Islet precursor cell (in vitro differentiated cells): Measurements from ENCODE around the gene AMIGO1.
"Not testable (repeated sequence)": the region's sequence is repeated elsewhere in the genome, so short reads cannot be mapped to it uniquely, and the experiment has no call there.

ENCODE experiments used
- DNase-seq: peaks from one replicate; pipeline ENCODE4 v3.0.0-alpha.2; 2018

Gene AMIGO1

DNA sequence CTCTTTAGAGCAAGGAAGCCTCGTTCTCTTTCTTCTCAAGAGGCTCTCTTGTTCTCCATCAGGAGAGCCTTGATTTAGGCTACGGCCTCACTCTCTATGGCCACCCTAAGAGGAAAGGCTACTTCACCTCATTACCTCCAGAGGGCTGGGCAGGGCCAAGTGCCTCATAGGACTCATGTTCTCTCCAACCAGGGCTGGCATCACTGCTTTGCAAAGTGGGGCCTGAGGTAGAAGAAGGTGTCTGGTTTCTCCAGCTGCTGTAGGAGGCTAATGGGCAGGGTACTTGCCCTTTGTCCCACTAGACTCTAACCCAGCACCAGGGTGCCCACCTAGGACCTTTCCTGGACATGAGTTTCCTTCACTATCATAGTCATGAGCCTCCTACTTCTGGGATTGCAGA lies 27.9 kb downstream of the AMIGO1 start:
- no peak for DNase-seq

DNA sequence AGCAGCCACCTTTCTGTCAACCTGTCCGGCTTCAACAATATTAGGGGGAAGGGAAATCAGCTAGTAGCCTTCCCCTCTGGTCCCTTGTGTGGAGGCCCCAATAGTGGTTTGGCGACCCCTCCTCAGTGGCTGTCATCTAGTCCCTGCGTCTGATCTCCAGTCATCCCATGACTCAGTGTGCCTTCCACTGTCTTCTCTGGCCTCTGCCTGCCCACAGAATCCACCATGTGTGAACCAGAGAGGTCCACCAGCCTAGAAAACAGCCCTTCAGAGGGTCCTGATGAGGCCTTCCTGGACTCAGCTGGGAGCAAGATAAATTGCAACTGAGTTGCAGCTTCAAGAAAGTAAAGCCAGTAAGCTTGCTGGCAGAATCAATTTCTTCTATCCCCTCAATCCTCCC lies 29.6 kb downstream of the AMIGO1 start:
- no peak for DNase-seq

DNA sequence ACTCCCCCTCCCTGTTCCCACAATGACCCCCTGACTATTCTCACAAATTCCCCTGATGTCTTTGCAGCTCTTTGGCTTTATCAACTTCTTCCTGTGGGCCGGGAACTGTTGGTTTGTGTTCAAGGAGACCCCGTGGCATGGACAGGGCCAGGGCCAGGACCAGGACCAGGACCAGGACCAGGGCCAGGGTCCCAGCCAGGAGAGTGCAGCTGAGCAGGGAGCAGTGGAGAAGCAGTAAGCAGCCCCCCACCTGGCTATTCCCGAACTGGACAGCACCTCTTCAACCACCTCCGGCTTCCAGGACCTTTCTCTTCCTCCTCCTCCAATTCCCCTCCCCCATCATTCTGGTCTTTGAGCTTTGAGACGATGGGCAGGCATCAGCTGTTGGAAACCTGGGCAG lies 30.2 kb downstream of the AMIGO1 start:
- DNase-seq = peak; percentile 39

DNA sequence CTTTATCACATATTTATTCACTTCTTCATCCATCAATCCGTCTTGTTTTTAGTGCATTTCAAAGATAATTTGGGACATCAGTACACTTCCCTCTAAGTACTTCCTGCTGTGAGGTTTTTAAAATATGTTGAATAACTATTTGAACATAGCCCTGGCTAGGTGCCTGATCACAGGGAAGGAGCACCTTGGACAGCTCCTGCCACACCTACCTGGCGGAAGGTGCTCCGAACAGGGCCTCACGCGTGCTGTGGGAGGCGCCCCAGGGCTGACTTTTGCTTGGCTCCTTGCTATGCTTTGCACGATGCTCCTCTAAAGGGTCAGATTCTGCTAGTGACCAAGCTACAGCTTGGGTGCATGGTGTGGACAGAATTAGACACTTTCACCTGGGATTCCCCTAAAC lies 30.7 kb downstream of the AMIGO1 start:
- peak; percentile 73 for DNase-seq

DNA sequence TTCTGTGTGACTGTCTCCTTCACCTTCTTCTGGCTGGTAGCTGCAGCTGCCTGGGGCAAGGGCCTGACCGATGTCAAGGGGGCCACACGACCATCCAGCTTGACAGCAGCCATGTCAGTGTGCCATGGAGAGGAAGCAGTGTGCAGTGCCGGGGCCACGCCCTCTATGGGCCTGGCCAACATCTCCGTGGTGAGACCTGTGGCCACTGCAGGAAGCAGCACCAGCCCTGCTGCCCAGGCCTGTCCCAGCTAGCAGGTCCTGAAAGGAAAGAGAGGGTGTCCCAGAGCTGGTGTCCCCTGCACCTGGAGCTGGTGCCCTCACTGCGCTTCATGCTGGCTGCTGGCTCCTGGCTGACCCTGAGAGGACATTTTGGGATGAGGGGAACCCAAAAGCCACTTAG lies 31.7 kb downstream of the AMIGO1 start:
- peak; percentile 48 for DNase-seq

DNA sequence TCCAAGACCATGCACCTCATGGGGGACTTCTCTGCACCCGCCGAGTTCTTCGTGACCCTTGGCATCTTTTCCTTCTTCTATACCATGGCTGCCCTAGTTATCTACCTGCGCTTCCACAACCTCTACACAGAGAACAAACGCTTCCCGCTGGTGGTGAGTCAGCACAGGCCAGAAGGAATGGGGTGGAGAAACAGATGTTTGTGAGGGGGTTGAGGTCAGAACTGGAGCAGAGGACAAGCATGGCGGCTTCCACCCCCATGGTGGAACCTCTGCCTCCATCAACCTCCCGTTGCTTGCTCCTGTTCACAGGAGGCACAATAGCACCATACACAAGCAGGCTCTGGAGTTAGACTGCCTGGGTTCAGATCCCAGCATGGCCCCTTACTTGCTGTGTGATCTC lies 32.7 kb downstream of the AMIGO1 start:
- no peak for DNase-seq

DNA sequence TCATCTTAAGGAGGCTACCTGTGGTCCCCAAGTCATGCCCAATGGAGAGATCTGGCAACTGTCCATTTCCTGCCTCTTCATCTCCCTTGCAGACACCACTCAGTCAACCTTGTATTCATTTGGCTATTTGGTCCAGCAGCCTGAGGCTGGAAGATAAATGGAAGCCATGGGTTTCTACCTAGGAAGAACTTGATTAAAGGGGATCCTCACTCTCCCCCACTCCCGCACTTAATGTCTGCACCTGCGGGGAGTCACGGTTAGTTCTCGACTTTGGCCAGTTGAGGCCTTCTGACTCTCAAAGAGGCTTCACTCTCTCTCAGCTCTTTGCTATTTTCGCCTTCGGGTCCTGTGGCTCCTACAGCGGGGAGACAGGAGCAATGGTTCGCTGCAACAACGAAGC lies 34.3 kb downstream of the AMIGO1 start:
- DNase-seq = peak; percentile 23

DNA sequence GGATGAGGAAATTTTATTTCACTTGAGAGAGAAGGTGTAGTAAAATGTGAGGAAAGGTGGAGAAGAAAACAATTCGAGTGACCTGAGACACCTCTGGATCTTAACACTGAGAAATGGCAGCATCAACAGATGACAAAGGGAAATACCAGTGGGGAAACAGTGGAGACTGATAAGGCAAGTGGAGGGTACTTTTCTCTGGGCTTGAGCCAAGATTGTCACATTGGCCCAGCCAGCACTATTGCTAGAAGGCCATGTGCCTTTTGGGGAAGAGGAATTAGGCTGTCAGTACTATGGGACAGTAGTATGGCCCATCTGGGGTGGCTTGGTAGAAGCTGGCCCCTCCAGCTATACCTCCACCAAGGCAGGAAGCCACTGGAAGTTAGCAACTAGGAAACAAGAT lies 34.8 kb downstream of the AMIGO1 start:
- peak; percentile 24 for DNase-seq

DNA sequence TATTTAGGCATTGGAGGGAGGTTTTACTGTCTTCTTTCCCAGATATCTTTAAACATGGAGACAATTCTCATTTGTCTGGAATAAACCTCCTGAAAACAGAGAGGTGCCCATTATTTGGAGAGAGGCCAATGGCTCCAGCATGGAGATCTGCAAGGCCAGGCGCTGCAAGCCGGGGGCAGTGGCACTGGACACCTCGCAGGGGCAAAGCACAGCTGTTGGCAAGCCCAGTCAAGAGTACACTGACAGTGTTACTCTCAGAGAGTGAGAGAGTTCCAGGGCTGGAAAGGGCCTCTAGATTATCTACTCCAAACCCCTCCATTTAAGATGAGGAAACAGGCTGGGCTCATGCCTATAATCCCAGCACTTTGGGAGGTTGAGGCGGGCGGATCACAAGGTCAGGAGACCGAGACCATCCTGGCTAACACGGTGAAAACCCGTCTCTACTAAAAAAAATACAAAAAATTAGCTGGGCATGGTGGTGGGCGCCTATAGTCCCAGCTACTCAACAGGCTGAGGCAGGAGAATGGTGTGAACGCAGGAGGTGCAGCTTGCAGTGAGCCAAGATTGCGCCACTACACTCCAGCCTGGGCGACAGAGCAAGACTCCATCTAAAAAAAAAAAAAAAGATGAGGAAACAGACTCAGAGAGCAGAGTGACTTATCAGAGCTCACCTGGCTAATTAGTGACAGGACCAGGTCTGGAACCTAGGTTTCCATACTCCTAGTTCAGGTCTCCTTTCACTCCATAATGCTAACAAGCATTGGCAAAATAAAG lies 36.1 kb downstream of the AMIGO1 start:
- not testable (repeated sequence) for DNase-seq

DNA sequence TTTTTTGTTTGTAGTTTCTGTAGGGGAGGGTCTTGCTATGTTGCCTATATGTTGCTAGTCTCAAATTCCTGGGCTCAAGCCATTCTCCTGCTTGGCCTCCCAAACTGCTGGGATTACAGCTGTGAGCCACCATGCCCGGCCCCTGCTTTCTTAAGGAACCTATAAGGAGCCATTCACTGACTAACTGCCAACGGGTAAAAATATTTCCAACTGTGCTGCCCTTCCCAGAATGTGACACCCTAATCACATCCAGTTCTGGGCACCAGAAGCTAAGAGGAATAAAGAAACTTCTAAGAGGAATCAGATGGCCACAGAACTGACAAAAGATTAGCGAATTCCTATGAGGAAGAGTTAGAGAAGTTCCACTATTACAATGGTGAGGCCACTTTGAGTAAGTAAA lies 36.7 kb downstream of the AMIGO1 start:
- no peak for DNase-seq

DNA sequence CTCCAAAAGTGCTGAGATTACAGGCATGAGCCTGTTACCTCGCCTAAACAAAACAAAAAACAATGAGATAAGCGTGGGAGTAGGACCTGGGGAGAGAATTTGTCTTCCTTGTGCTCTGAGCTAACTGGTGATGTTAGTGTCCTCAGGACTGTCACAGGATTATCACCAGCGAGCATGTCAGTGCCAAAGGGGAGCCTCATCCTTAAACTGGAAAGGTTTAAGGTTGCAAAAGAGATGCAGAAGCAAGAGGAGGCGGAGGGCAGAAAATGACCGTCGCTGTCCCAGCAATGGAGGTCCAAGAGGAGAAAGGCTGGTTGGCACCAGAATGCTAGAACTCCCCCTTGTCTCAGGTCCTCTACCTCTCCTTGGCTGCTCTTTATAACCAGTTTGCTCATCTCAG lies 39.3 kb downstream of the AMIGO1 start:
- DNase-seq = no peak

DNA sequence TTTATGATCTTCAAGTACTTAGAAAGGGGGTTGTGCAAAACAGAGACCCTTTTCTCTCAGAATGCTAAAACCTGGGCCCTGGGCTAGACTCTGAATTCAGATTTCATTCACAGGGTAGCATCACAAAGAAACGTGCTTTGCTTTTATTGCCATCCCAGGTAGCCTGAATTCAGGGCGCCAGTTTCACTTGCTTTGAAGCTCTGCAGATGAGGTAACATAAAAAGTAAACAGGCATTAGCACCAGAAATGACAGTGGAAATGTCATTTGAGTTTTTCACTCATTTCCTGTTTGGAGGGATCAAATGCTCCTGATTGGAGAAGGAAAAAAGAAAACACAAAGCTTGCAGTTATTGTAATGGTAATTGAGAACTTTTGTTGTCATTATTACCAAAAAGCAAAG lies 40.6 kb downstream of the AMIGO1 start:
- DNase-seq = no peak

DNA sequence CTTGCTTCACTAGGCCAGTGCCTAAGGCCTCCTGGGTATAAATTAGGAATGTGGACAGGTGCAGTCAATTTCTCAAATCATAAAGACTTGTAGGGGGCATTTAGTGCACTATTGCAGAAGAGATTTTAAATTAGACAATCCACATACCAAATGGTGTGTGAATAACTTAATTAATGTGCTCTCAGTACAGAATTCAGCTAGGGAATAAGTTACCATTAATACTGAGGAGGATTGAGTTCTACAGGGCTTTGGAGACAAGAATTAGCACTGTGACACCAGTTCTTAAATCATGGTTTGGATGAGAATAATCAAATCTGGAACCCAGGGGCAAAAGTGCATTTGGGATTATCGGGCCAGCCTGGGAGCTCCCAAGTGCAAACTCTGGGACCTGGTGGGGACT lies 41.5 kb downstream of the AMIGO1 start:
- no peak for DNase-seq

DNA sequence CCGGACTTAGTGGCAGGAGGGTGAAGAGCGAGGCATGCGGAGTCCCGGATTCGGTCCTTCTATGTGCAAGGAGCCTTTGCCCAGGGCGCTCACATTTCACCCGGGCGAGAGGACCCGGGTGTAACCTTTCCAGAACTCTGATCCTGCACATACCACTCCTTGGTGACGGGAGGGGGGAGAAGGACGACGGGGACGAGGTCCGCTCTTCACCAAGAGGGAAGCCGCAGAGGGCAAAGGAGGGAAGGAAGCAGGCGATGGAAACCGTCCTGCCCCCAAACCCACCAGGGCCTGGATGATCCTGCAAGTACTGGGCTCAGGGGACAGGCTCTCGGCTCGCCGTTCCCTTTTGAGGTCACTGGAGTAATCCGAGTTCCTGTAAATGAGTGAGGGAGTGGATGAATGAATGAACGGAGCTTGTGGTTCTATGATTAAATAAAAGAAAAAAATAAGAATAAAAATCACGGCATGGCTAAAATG lies 42.2 kb downstream of the AMIGO1 start:
- DNase-seq = no peak

DNA sequence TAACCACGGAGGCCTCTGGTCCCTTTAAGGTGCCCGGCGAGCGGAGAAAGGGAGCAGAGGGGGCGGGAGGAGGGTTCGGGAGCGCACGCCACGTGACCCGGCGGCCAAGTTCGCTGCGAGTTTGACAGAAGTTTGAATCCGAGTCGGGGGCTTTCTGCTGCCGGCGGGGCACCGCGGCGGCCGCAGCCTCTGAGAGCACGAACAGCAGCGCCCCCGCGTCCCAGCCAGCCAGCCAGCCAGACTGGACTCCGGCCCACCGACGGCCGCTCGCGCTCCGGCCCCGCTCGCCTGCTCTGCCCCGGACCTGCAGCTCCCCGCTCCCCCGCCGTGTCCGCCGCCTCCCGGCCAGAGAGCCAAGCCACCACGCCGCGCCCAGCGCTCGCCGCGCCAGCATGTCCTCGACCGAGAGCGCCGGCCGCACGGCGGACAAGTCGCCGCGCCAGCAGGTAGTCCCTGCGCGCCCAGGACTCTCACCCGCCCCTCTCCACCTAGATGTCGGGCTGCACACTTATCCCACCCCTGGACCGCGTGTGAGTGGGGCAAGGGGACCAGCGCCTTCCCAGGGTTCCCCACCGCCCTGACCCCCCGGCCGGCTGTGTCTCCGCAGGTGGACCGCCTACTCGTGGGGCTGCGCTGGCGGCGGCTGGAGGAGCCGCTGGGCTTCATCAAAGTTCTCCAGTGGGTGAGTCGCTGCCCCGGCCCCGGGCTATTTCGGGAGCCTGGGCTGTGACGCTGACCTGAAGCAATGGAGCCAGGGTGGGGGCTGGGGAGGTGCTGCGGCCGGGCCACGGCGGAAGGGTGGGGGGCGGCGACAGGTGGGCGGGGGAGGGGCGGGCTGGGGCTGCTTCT lies 42.9 kb downstream of the AMIGO1 start, which contains the start of gene SYPL2:
TSS of gene SYPL2 (plus strand) at position 95 of the 849 bp plus-strand sequence. CDS start at position 393, 298 bp downstream.
- peak; percentile 84 for DNase-seq

DNA sequence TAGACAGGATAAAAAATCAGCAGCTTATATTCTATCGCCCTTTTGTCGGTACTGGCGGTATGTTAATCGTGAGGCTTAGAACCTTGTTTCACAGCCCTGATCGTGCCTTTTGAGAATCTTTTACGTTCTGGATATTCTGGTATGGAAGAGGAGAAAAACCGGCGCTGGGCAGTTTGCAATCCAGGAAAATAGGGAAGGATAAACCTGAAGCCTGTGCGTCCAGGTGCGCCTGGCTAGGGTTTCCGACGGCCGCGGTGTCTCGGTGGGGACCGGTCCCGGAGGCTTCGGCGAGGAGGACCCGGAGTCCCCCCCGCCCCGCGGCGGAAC lies 43.4 kb downstream of the AMIGO1 start:
- DNase-seq = no peak

DNA sequence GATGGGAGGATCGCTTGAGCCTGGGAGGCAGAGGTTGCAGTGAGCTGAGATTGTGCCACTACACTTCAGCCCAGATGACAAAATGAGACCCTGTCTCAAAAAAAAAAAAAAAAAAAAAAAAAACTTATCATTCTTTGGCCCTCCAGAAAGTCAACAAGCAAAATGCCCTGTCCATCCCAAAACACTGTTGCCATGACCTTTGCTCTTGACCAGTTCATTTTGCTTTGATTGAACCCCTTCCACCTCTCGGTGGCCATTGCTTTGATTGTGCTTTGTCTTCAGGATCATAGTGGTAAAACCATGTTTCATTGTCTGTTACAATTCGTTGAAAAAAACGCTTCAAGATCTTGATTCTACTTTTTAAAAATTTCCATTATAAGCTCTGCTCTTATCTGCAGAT lies 51.7 kb downstream of the AMIGO1 start:
- no peak for DNase-seq

DNA sequence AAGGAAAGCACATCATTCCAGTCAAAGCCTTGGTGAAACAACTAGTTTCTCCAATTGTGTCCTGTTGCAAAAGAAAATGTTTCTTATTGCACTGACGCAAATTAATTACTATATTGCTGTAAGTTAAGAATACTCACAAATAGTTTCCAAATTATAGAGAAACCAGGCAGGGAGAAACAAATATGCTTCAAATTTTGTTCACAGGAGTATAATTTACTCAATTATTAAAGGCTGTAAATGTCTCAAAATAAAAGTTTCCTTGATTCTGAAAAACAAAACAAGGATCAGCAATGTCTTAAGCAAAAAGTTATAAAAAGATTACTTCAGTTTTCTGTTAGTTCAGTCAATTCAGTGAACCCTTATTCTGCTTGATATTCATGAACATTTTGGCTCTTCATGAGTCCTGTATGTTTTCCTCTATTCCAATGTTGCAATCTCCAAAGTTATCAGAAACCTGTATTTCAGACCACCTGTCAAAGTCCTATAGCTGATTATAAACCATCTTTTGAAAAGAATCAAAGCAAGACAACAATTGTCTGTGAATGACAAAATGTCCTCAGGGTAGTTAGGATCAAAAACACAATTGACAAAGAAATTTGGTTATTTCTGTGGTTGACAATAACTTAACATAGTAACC lies 54.9 kb downstream of the AMIGO1 start:
- DNase-seq = no peak
